H7 (cell line): ENCODE data around the gene TMC7. TPM values are rescaled to one million over a fixed set of nuclear protein-coding genes. Genes with fewer than 3 reads are reported as not detected.

Experiments used
- DNase-seq: peaks from one replicate; pipeline ENCODE4 v3.0.0; 2012
- H3K27me3 ChIP-seq: 2 replicates; pipeline ENCODE4 v1.6.0; 2011; ENCODE audit warnings: mild to moderate bottlenecking, low read length; ENCODE audit not compliant: control insufficient read depth, insufficient read depth
- H3K36me3 ChIP-seq: replicated peaks from 2 replicates; pipeline ENCODE4 v1.5.1; 2011; ENCODE audit warnings: low read length; ENCODE audit not compliant: control insufficient read depth, insufficient read depth
- H3K4me3 ChIP-seq: 2 replicates; pipeline ENCODE4 v1.5.1; 2011; ENCODE audit warnings: low read depth, mild to moderate bottlenecking, control low read depth, low read length, moderate library complexity; ENCODE audit not compliant: insufficient read depth
- total RNA-seq: library from RNA; depleted of rRNA; stranded (reverse); fragments of >200 nt; shearing (Covaris generic); gene quantifications from 2 replicates; pipeline ENCODE4 v1.2.3, GENCODE V29; 2014

TMC7 gene
- total RNA-seq, 1 experiment from 2014 or later = 1.6 TPM

DNA sequence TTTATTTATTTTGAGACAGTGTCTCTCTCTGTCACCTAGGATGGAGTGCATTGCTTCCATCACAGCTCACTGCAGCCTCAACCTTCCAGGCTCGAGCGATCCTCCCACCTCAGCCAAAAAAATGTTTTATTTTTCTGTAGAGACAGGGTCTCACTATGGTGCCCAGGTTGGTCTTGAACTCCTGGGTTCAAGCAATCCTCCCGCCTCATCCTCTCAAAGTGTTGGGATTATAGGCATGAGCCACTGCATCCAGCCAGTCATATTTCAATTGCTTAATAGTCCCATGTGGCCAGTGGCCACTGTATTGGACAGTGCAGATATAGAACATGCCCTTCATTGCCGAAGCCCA, 15.3 kb downstream of the TMC7 start:
- H3K36me3 ChIP-seq = no peaks in the 10 kb centered on the region
- DNase-seq = no peak
- H3K4me3 ChIP-seq = no peak overlapping the region
- no peaks in the 10 kb centered on the region for H3K27me3 ChIP-seq

GRCh38 chr16:19001788-19002187, 18.1 kb downstream of the TMC7 start:
- no peak for DNase-seq
- H3K27me3 ChIP-seq = no peaks in the 10 kb centered on the region
- no peaks in the 10 kb centered on the region for H3K36me3 ChIP-seq
- H3K4me3 ChIP-seq = no peak overlapping the region

GRCh38 chr16:19003935-19004334, 20.2 kb downstream of the TMC7 start:
- H3K4me3 ChIP-seq = no peak overlapping the region
- no peaks in the 10 kb centered on the region for H3K36me3 ChIP-seq
- no peaks in the 10 kb centered on the region for H3K27me3 ChIP-seq
- peak; percentile 52 for DNase-seq

DNA sequence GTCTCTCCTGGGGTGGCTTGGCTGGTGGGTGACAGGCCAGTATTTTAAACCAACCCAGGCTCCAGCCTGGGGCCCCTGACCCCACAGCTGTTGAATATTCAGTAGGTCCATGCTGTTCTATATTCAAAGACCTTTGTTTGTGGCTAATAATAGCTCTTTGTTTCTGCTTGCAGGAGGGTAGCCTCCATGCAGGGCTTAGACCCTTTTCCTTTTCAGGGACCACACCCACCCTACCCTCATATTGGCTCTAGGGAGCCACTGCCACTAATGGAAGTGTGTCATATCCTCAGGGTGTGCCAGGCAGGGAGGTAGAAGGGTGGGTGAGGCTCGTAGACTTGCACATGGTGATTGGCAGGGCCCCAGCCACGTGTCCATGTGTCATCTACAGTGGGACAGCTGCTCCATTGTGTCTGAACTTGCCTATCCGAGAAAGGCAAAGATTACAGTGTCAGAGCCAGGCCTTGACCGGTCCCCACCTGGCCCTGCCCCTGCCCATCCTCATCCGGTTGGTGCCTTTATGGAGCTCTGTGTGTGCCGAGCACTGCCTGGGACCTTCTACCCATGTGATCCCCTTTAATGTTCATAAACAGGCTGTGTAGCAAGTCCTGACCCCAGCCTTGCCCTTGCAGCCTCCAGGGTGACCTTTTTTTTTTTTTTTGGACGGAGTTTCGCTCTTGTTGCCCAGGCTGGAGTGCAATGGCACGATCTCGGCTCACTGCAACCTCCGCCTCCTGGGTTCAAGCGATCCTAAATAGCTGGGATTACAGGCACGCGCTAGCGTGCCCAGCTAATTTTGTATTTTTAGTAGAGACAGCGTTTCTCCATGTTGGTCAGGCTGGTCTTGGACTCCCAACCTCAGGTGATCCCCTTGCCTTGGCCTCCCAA, 22.1 kb downstream of the TMC7 start:
- no peaks in the 10 kb centered on the region for H3K27me3 ChIP-seq
- H3K36me3 ChIP-seq = no peaks in the 10 kb centered on the region
- no peak overlapping the region for H3K4me3 ChIP-seq
- DNase-seq = peak; percentile 78

DNA sequence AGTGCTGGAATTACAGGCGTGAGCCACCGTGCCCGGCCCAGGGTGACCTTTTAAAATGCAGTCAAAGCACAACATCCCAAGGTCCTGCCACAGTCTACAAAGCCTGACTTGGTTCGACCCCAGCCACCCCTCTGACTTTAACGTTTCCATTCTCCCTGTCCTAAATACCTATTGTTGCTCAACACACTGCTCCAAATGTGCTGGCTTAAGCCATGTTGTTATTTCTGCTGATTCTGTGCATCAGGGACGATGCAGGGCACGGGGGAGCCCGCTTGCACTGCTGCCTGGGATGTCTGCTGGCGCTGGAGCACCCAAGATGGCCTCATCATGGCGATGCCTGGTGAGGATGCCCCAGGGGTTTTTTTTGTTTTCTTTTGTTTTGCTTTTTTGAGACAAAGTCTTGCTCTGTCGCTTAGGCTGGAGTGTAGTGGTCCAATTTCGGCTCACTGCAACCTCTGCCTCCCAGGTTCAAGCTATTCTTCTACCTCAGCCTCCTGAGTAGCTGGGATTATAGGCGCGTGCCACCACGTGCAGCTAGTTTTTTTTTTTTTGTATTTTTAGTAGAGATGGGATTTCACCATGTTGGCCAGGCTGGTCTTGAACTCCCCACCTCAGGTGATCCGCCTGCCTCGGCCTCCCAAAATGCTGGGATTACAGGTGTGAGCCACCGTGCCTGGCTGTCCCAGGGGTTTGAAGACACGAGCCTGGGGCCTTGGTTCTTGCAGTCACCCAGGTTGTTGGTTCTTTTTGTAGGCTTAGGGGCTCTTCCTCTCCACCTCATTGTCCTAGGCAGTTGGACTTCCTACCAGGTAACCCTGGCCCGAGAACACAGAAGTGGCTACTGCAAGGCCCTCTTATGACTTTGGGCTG, 22.9 kb downstream of the TMC7 start:
- Histone ChIP-seq H3K36me3 (no peaks in the 10 kb centered on the region), H3K27me3 (no peaks in the 10 kb centered on the region), H3K4me3 (no peak overlapping the region)
- no peak for DNase-seq

GRCh38 chr16:19008245-19009169, 24.8 kb downstream of the TMC7 start:
- H3K36me3 ChIP-seq = no peaks in the 10 kb centered on the region
- no peak overlapping the region for H3K4me3 ChIP-seq
- no peaks in the 10 kb centered on the region for H3K27me3 ChIP-seq
- DNase-seq = no peak

DNA sequence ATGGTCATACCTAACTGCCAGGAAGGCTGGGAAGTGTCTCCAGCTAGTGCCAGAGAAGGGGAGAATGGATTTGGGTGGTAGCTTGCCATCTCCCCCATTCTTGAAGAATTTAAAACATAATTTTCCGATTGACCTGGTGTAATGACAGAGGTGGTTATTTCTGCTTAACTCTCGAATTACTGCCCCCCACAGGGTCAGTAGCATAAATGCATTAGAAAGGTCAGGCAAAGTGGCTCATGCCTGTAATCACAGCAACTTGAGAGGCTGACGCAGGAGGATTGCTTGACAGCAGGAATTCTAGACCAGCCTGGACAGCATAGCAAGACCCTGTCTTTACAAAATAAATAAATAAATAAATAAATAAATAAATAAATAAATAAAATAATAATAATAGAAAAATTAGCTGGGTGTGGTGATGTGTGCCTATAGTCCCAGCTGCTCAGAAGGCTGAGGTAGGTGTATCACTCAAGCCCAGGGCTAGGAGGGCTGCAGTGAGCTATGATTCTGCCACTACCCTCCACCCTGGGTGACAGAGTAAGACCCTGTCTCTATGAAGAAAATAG, 27.5 kb downstream of the TMC7 start:
- DNase-seq = no peak
- Histone ChIP-seq H3K4me3 (no peak overlapping the region), H3K36me3 (no peaks in the 10 kb centered on the region), H3K27me3 (no peaks in the 10 kb centered on the region)

- H3K27me3 ChIP-seq = no peaks in the 10 kb centered on the region
- no peaks in the 10 kb centered on the region for H3K36me3 ChIP-seq
- H3K4me3 ChIP-seq = no peak overlapping the region
- peak; percentile 44 for DNase-seq
Measured at GRCh38 chr16:19014461-19014860, 30.7 kb downstream of the TMC7 start.

GRCh38 chr16:19017179-19017578, 33.4 kb downstream of the TMC7 start:
- Histone ChIP-seq H3K27me3 (no peaks in the 10 kb centered on the region), H3K36me3 (no peaks in the 10 kb centered on the region; the same call in 1 of the 2 replicates), H3K4me3 (no peak overlapping the region)
- DNase-seq = no peak

DNA sequence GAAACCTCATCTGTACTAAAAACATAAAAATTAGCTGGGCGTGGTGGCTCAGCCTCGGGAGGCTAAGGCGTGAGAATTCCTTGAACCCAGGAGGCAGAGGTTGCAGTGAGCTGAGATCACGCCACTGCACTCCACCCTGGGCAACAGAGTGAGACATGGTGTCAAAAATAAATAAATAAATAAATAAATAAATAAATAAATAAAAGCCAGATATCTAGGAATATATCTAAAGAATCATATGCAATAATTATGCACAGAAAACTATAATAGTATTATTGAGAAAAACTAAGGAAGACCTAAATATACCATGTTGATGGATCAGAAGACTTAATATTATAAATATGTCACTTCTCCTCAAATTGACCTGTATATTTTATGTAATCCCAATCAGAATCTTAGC, 37.0 kb downstream of the TMC7 start:
- no peaks in the 10 kb centered on the region for H3K27me3 ChIP-seq
- H3K4me3 ChIP-seq = no peak overlapping the region
- DNase-seq = no peak
- no peaks in the 10 kb centered on the region; the same call in 1 of the 2 replicates for H3K36me3 ChIP-seq

DNA sequence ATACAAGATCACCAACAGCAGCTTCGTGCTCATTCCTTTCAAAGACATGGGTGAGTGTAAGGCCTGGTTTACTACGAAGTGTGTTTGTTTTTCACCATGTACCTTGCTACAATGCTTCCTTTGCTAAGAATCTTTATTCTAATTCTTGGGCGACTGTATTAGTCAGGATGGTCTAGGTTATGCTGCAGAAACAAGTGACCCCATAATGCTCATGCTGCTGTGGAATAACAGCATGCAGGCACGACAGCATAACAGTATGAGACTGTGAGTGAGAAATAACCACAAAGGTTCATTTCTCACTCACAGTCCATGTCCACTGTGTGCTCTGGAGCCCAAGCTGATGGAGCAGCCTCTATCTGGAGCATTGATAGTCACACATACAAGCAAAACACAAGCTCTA, 38.0 kb downstream of the TMC7 start:
- Histone ChIP-seq H3K36me3 (no peaks in the 10 kb centered on the region; the same call in 1 of the 2 replicates), H3K4me3 (no peak overlapping the region), H3K27me3 (no peaks in the 10 kb centered on the region)
- DNase-seq = no peak

- Histone ChIP-seq H3K27me3 (no peaks in the 10 kb centered on the region), H3K36me3 (no peaks in the 10 kb centered on the region), H3K4me3 (no peak overlapping the region)
- DNase-seq = no peak
Measured at GRCh38 chr16:19027416-19027815, 43.7 kb downstream of the TMC7 start.

GRCh38 chr16:19029980-19030379, 46.2 kb downstream of the TMC7 start:
- Histone ChIP-seq H3K27me3 (no peaks in the 10 kb centered on the region), H3K4me3 (no peak overlapping the region), H3K36me3 (no peaks in the 10 kb centered on the region)
- no peak for DNase-seq

- Histone ChIP-seq H3K4me3 (no peak overlapping the region), H3K36me3 (no peaks in the 10 kb centered on the region), H3K27me3 (no peaks in the 10 kb centered on the region)
- DNase-seq = no peak
Measured at GRCh38 chr16:19031738-19032137, 48.0 kb downstream of the TMC7 start.
